HEK293 (cell line): ENCODE results near the gene SIX3.

ENCODE experiments used
- CTCF ChIA-PET: fragments of 350-600 bp; formaldehyde crosslinking; extraction: SDS; loops from one replicate; lab custom pipeline; 2021; ENCODE audit warnings: antibody characterized with exemption; lab: Yijun Ruan, JAX
- POLR2A ChIA-PET: fragments of 300-600 bp; formaldehyde crosslinking; extraction: SDS; loops from one replicate; lab custom pipeline; 2020; ENCODE audit warnings: antibody characterized with exemption, inconsistent platforms; lab: Yijun Ruan, JAX
- H3K27ac ChIP-seq: fragments of 200-500 bp; sonication (Bioruptor generic); 2 replicates; pipeline ENCODE4 v1.5.1; 2014; ENCODE audit warnings: low read depth, low read length, control low read depth, inconsistent platforms; ENCODE audit errors: extremely low read depth
- H3K36me3 ChIP-seq, 2 experiments: fragments of 200-500 bp in 1 of 2; sonication (Bioruptor generic) in 1 of 2; 1 replicate in 1 of 2; 2 replicates in 1 of 2; pipeline ENCODE4 v1.5.1; 2014 to 2017; ENCODE audit warnings: inconsistent platforms in 2 of 2, low read length in 2 of 2; ENCODE audit not compliant: control insufficient read depth in 2 of 2, insufficient read depth in 1 of 2
- H3K4me1 ChIP-seq: fragments of 200-500 bp; sonication (Bioruptor generic); 2 replicates; pipeline ENCODE4 v1.5.1; 2014; ENCODE audit warnings: mild to moderate bottlenecking, low read length, inconsistent platforms; ENCODE audit not compliant: control insufficient read depth, insufficient read depth
- H3K4me3 ChIP-seq: 2 replicates; pipeline ENCODE4 v1.5.1; 2011; ENCODE audit warnings: low read depth, mild to moderate bottlenecking, control low read depth, low read length, moderate library complexity
- H3K9me3 ChIP-seq: fragments of 200-500 bp; sonication (Bioruptor generic); 2 replicates; pipeline ENCODE4 v1.5.1; 2014; ENCODE audit warnings: low read depth, low read length, inconsistent platforms; ENCODE audit not compliant: control insufficient read depth, insufficient read depth
- BCL11A ChIP-seq: fragments of 450-650 bp; formaldehyde crosslinking; IDR thresholded peaks from 2 replicates; pipeline ENCODE4 v1.5.1; 2016; ENCODE audit warnings: low read depth, missing biosample characterization, missing genetic modification characterization
- GFI1B ChIP-seq: fragments of 450-650 bp; formaldehyde crosslinking; IDR thresholded peaks from 2 replicates; pipeline ENCODE4 v1.5.1; 2016; ENCODE audit warnings: missing biosample characterization, missing genetic modification characterization
- GLIS2 ChIP-seq: fragments of 450-650 bp; formaldehyde crosslinking; IDR thresholded peaks from 2 replicates; pipeline ENCODE4 v1.5.1; 2016; ENCODE audit warnings: missing biosample characterization, missing genetic modification characterization
- KLF7 ChIP-seq: fragments of 450-650 bp; formaldehyde crosslinking; IDR thresholded peaks from 2 replicates; pipeline ENCODE4 v1.5.1; 2016; ENCODE audit warnings: missing biosample characterization, missing genetic modification characterization, borderline replicate concordance
- PRDM1 ChIP-seq: fragments of 450-650 bp; formaldehyde crosslinking; IDR thresholded peaks from 2 replicates; pipeline ENCODE4; 2016; ENCODE audit warnings: missing biosample characterization, missing genetic modification characterization
- SETDB1 ChIP-seq: IDR thresholded peaks from one replicate; pipeline ENCODE4 v1.6.1; 2017; ENCODE audit warnings: mild to moderate bottlenecking, low read length, moderate library complexity, mixed read lengths; ENCODE audit not compliant: insufficient read length
- SP2 ChIP-seq: fragments of 450-650 bp; formaldehyde crosslinking; IDR thresholded peaks from 2 replicates; pipeline ENCODE4 v1.5.1; 2016; ENCODE audit warnings: missing biosample characterization, missing genetic modification characterization
- ZBTB17 ChIP-seq: fragments of 450-650 bp; formaldehyde crosslinking; IDR thresholded peaks from 2 replicates; pipeline ENCODE4 v1.5.1; 2016; ENCODE audit warnings: missing biosample characterization, missing genetic modification characterization
- ZBTB48 ChIP-seq: fragments of 450-650 bp; formaldehyde crosslinking; IDR thresholded peaks from 2 replicates; pipeline ENCODE4 v1.5.1; 2016; ENCODE audit warnings: missing biosample characterization, missing genetic modification characterization
- ZFHX2 ChIP-seq: fragments of 450-650 bp; formaldehyde crosslinking; conservative IDR thresholded peaks from 2 replicates; pipeline ENCODE4 v1.5.1; 2016; ENCODE audit warnings: missing biosample characterization, missing genetic modification characterization
- ZNF146 ChIP-seq: fragments of 450-650 bp; formaldehyde crosslinking; IDR thresholded peaks from 2 replicates; pipeline ENCODE4 v1.5.1; 2016; ENCODE audit warnings: missing biosample characterization, missing genetic modification characterization
- ZNF155 ChIP-seq: fragments of 450-650 bp; formaldehyde crosslinking; IDR thresholded peaks from 2 replicates; pipeline ENCODE4 v1.5.1; 2016; ENCODE audit warnings: missing biosample characterization, missing genetic modification characterization
- ZNF248 ChIP-seq: fragments of 450-650 bp; formaldehyde crosslinking; IDR thresholded peaks from 2 replicates; pipeline ENCODE4 v1.5.1; 2017; ENCODE audit warnings: missing biosample characterization, missing genetic modification characterization
- ZNF266 ChIP-seq: fragments of 450-650 bp; formaldehyde crosslinking; IDR thresholded peaks from 2 replicates; pipeline ENCODE4 v1.5.1; 2016; ENCODE audit warnings: missing biosample characterization, missing genetic modification characterization, low read depth
- ZNF501 ChIP-seq: fragments of 450-650 bp; formaldehyde crosslinking; IDR thresholded peaks from 2 replicates; pipeline ENCODE4 v1.5.1; 2016; ENCODE audit warnings: missing biosample characterization, missing genetic modification characterization
- TF ChIP-seq, protein P1 (sequence below): fragments of 450-650 bp; formaldehyde crosslinking; IDR thresholded peaks from 2 replicates; pipeline ENCODE4 v1.5.1; 2017; ENCODE audit warnings: missing biosample characterization, missing genetic modification characterization
- TF ChIP-seq, protein P2 (sequence below): fragments of 450-650 bp; formaldehyde crosslinking; IDR thresholded peaks from 2 replicates; pipeline ENCODE4 v1.5.1; 2016; ENCODE audit warnings: missing biosample characterization, missing genetic modification characterization

The SIX3 gene

DNA sequence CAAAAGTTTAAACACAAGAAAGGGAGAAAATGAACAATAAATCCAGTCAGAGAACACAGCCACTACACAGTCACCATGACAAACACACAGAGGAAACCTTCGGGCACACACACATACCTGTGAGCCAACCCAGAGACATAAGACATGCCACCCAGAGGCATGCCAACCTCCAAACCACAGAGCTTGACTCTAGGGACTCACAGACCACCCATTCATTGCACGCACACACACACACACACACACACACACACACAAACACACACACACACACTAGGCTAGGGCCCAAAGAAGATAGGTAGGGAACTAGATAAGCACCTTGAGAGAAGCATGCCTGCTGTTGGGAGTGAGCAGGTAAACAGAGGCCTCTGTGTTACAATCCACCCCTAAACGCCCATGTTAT, 9.1 kb downstream of the SIX3 start:
- H3K36me3 ChIP-seq, result no peaks in the 10 kb centered on the region
- no peak overlapping the region for H3K27ac ChIP-seq
- TF ChIP-seq ZNF146 (tag by site-specific recombination), result no peak
- TF ChIP-seq, protein P1, sequence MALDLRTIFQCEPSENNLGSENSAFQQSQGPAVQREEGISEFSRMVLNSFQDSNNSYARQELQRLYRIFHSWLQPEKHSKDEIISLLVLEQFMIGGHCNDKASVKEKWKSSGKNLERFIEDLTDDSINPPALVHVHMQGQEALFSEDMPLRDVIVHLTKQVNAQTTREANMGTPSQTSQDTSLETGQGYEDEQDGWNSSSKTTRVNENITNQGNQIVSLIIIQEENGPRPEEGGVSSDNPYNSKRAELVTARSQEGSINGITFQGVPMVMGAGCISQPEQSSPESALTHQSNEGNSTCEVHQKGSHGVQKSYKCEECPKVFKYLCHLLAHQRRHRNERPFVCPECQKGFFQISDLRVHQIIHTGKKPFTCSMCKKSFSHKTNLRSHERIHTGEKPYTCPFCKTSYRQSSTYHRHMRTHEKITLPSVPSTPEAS (tag by site-specific recombination), result peak; percentile 75
- TF ChIP-seq, all 188 proteins: peak for 1
- H3K4me3 ChIP-seq, result no peak overlapping the region
- ChIA-PET CTCF (interaction anchor here (0.6 kb wide), 1 partner anchor 231 kb away, joined by 3 read pairs; no protein-coding TSS in a partner anchor), POLR2A (no interaction called here)
- H3K9me3 ChIP-seq, result no peaks in the 10 kb centered on the region
- no peaks in the 10 kb centered on the region; the same call in 1 of the 2 replicates for H3K4me1 ChIP-seq

DNA sequence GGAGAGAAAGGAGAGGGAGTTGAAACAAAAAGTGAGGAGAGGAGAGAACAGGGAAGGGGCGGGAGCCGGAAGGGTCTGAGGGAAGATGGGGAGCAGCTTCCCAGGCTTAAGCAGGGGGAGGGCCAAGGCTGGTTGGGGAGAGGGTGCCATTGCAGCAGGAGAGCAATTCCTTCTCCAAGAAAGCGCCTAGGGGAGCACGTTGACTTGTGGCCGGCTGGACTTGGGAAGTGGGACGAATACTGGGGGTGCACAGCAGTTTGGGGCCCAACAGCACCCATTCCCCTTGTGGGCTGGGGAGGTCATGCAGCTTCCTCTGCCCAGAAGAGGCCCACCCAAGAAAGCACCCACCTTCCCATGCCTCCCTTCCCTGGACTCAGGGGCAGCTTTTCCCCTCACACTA, 9.6 kb downstream of the SIX3 start:
- TF ChIP-seq ZBTB48 (tag by site-specific recombination) (no peak), SETDB1 (no peak), GLIS2 (tag by site-specific recombination) (no peak), ZFHX2 (tag by site-specific recombination) (no peak)
- TF ChIP-seq, protein P2, sequence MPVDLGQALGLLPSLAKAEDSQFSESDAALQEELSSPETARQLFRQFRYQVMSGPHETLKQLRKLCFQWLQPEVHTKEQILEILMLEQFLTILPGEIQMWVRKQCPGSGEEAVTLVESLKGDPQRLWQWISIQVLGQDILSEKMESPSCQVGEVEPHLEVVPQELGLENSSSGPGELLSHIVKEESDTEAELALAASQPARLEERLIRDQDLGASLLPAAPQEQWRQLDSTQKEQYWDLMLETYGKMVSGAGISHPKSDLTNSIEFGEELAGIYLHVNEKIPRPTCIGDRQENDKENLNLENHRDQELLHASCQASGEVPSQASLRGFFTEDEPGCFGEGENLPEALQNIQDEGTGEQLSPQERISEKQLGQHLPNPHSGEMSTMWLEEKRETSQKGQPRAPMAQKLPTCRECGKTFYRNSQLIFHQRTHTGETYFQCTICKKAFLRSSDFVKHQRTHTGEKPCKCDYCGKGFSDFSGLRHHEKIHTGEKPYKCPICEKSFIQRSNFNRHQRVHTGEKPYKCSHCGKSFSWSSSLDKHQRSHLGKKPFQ (tag by site-specific recombination), result no peak
- TF ChIP-seq, all 188 proteins: peak for 0
- CTCF ChIA-PET, result interaction anchor here (0.6 kb wide), 2 partner anchors 236 to 615 kb away, joined by 3 to 4 read pairs; no protein-coding TSS in a partner anchor
- Histone ChIP-seq H3K36me3 (no peaks in the 10 kb centered on the region), H3K9me3 (no peaks in the 10 kb centered on the region), H3K4me1 (peaks cover 3% of the 10 kb centered on the region), H3K27ac (no peak overlapping the region), H3K4me3 (no peak overlapping the region)
- POLR2A ChIA-PET, result no interaction called here

DNA sequence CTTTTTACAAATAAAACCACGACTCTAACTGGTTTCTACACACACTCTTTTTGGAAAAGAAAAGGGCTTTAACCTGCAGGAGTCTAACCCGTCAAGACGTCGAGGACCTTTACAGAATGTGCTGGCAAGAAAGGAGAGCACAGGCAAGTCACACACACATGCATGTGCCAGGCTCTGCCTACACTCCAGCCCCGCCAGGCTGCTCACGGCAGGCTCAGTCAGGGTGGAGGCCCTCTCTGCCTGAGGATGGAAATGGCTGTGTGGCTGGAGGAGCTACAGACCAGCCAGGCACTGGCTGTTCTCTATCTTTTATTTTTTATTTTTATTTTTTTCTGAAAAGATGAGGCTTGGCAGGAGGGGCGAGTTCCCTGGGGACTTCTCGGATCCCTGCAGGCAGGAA, 10.2 kb downstream of the SIX3 start:
- Histone ChIP-seq H3K4me1 (peaks cover 3% of the 10 kb centered on the region), H3K36me3 (no peaks in the 10 kb centered on the region)
- no peak for TF ChIP-seq ZNF248 (tag by site-specific recombination)
- TF ChIP-seq ZBTB17 (tag by site-specific recombination), result no peak
- TF ChIP-seq BCL11A (tag by site-specific recombination), result no peak
- TF ChIP-seq ZNF155, result no peak
- no peak for TF ChIP-seq ZNF501
- TF ChIP-seq ZNF266 (tag by site-specific recombination), result no peak
- no peak for TF ChIP-seq GFI1B (tag by site-specific recombination)
- TF ChIP-seq KLF7 (tag by site-specific recombination), result no peak
- no peak for TF ChIP-seq SP2 (tag by site-specific recombination)
- TF ChIP-seq, protein P1 (tag by site-specific recombination), result no peak
- TF ChIP-seq PRDM1 (tag by site-specific recombination), result no peak
- TF ChIP-seq, all 188 proteins: peak for 0
- POLR2A ChIA-PET, result no interaction called here
- Histone ChIP-seq H3K27ac (no peak overlapping the region), H3K9me3 (no peaks in the 10 kb centered on the region), H3K4me3 (no peak overlapping the region)
- CTCF ChIA-PET, result interaction anchor here (0.7 kb wide), 1 partner anchor 1232 kb away, joined by 3 read pairs; no protein-coding TSS in a partner anchor
